ENCODE measurements around the gene CWH43.
"Not testable (repeated sequence)": the region's sequence is repeated elsewhere in the genome, so short reads cannot be mapped to it uniquely, and the experiment has no call there.

The CWH43 gene

GRCh38 chr4:49044270-49044669 is 58.2 kb downstream of the CWH43 start:
- H3K27ac ChIP-seq: no peak overlapping the region
- H3K36me3 ChIP-seq: no peaks in the 10 kb centered on the region
- H3K4me3 ChIP-seq (ENCODE audit: low read depth, low read length): no peak overlapping the region
- no peaks in the 10 kb centered on the region for H3K9me3 ChIP-seq (ENCODE audit: severe bottlenecking)
- no peak for DNase-seq
- H3K27me3 ChIP-seq (ENCODE audit: insufficient read depth, low read depth, severe bottlenecking): peaks cover 55% of the 10 kb centered on the region
- TF ChIP-seq CTCF (IDR thresholded peaks at IDR 0.05; ENCODE audit: low read depth, low read length): no peak

- H3K27me3 ChIP-seq (ENCODE audit: insufficient read depth, low read depth, severe bottlenecking): peaks cover 40% of the 10 kb centered on the region
- H3K27ac ChIP-seq: no peak overlapping the region
- H3K4me3 ChIP-seq (ENCODE audit: low read depth, low read length): no peak overlapping the region
- H3K36me3 ChIP-seq: no peaks in the 10 kb centered on the region
- TF ChIP-seq CTCF (IDR thresholded peaks at IDR 0.05; ENCODE audit: low read depth, low read length): no peak
- H3K9me3 ChIP-seq (ENCODE audit: severe bottlenecking): no peaks in the 10 kb centered on the region
- DNase-seq: no peak
Observed at GRCh38 chr4:49058306-49058705, 72.2 kb downstream of the CWH43 start.

- TF ChIP-seq CTCF (IDR thresholded peaks at IDR 0.05; ENCODE audit: low read depth, low read length): no peak
- Histone ChIP-seq H3K9me3 (ENCODE audit: severe bottlenecking) (no peaks in the 10 kb centered on the region), H3K27me3 (ENCODE audit: insufficient read depth, low read depth, severe bottlenecking) (peaks cover 53% of the 10 kb centered on the region), H3K36me3 (no peaks in the 10 kb centered on the region), H3K27ac (no peak overlapping the region), H3K4me3 (ENCODE audit: low read depth, low read length) (no peak overlapping the region)
- no peak for DNase-seq
Observed at GRCh38 chr4:49063670-49064069, 77.6 kb downstream of the CWH43 start.

GRCh38 chr4:49072196-49072595 is 86.1 kb downstream of the CWH43 start:
- H3K27ac ChIP-seq; DNase-seq; H3K36me3 ChIP-seq; H3K4me3 ChIP-seq (ENCODE audit: low read depth, low read length); H3K9me3 ChIP-seq (ENCODE audit: severe bottlenecking): not testable (repeated sequence)
- H3K27me3 ChIP-seq (ENCODE audit: insufficient read depth, low read depth, severe bottlenecking): peaks cover 26% of the 10 kb centered on the region

- H3K36me3 ChIP-seq; H3K27me3 ChIP-seq (ENCODE audit: insufficient read depth, low read depth, severe bottlenecking); H3K27ac ChIP-seq; H3K4me3 ChIP-seq (ENCODE audit: low read depth, low read length); H3K9me3 ChIP-seq (ENCODE audit: severe bottlenecking); DNase-seq: not testable (repeated sequence)
Observed at GRCh38 chr4:49091883-49092282, 105.8 kb downstream of the CWH43 start.

- not testable (repeated sequence) for H3K27me3 ChIP-seq (ENCODE audit: insufficient read depth, low read depth, severe bottlenecking); H3K4me3 ChIP-seq (ENCODE audit: low read depth, low read length); H3K36me3 ChIP-seq; H3K9me3 ChIP-seq (ENCODE audit: severe bottlenecking); H3K27ac ChIP-seq; DNase-seq
Observed at GRCh38 chr4:49092608-49093135, 106.6 kb downstream of the CWH43 start.

GRCh38 chr4:49096215-49096614 is 110.1 kb downstream of the CWH43 start:
- H3K36me3 ChIP-seq; H3K9me3 ChIP-seq (ENCODE audit: severe bottlenecking); H3K4me3 ChIP-seq (ENCODE audit: low read depth, low read length); DNase-seq; H3K27ac ChIP-seq; H3K27me3 ChIP-seq (ENCODE audit: insufficient read depth, low read depth, severe bottlenecking): not testable (repeated sequence)

- DNase-seq; H3K36me3 ChIP-seq; H3K27me3 ChIP-seq (ENCODE audit: insufficient read depth, low read depth, severe bottlenecking); H3K4me3 ChIP-seq (ENCODE audit: low read depth, low read length); H3K27ac ChIP-seq; H3K9me3 ChIP-seq (ENCODE audit: severe bottlenecking): not testable (repeated sequence)
Observed at GRCh38 chr4:49096627-49097026, 110.6 kb downstream of the CWH43 start.

GRCh38 chr4:49097071-49097470 is 111.0 kb downstream of the CWH43 start:
- not testable (repeated sequence) for DNase-seq

GRCh38 chr4:49097505-49097904 is 111.4 kb downstream of the CWH43 start:
- not testable (repeated sequence) for DNase-seq; H3K4me3 ChIP-seq (ENCODE audit: low read depth, low read length); H3K9me3 ChIP-seq (ENCODE audit: severe bottlenecking)

More at GRCh38 chr4:49097071-49097470, 111.0 kb downstream of the CWH43 start:
- H3K36me3 ChIP-seq; H3K4me3 ChIP-seq (ENCODE audit: low read depth, low read length); H3K27me3 ChIP-seq (ENCODE audit: insufficient read depth, low read depth, severe bottlenecking); H3K27ac ChIP-seq; H3K9me3 ChIP-seq (ENCODE audit: severe bottlenecking): not testable (repeated sequence)

GRCh38 chr4:49098034-49098759 is 112.1 kb downstream of the CWH43 start:
- H3K4me3 ChIP-seq (ENCODE audit: low read depth, low read length); H3K9me3 ChIP-seq (ENCODE audit: severe bottlenecking); H3K27me3 ChIP-seq (ENCODE audit: insufficient read depth, low read depth, severe bottlenecking); H3K36me3 ChIP-seq; DNase-seq; H3K27ac ChIP-seq: not testable (repeated sequence)

More at GRCh38 chr4:49097505-49097904, 111.4 kb downstream of the CWH43 start:
- H3K36me3 ChIP-seq; H3K27ac ChIP-seq; H3K27me3 ChIP-seq (ENCODE audit: insufficient read depth, low read depth, severe bottlenecking): not testable (repeated sequence)
